Endothelial cell of umbilical vein (primary cell): ENCODE data around the gene LIPJ. TPM values are rescaled to one million over a fixed set of nuclear protein-coding genes. Genes with fewer than 3 reads are reported as not detected.

ENCODE experiments used
- BruUV-seq: library from RNA; stranded (reverse); fragments of 400-500 nt; replicated peaks from 2 replicates; lab custom pipeline; 2021; lab: Mats Ljungman, UMichigan
- CTCF ChIA-PET: fragments of 300-600, 350-600 bp; sonication (Branson Sonifier 250); formaldehyde crosslinking; loops from one replicate; lab custom pipeline; 2021; ENCODE audit warnings: antibody characterized with exemption, inconsistent platforms; lab: Charles Lee
- POLR2A ChIA-PET: fragments of 300-600, 350-600 bp; sonication (Branson Sonifier 250); formaldehyde crosslinking; loops from one replicate; lab custom pipeline; 2021; ENCODE audit warnings: antibody characterized with exemption, inconsistent platforms; lab: Charles Lee
- DNase-seq: peaks from one replicate; pipeline ENCODE4 v3.0.0-alpha.2; 2011; ENCODE audit warnings: low read depth, low spot score
- FAIRE-seq: peaks from 2 replicates; lab custom pipeline; 2011; peaks lifted over from hg19 to GRCh38; lab: Jason Lieb, UNC
- H2AFZ ChIP-seq: 2 replicates; pipeline ENCODE4 v1.6.0; 2012; ENCODE audit warnings: low read depth, low read length, control low read depth, inconsistent platforms
- H3K27ac ChIP-seq: 2 replicates; pipeline ENCODE4 v1.5.1; 2011; ENCODE audit warnings: low read depth, mild to moderate bottlenecking, control low read depth, low read length, moderate library complexity; ENCODE audit not compliant: insufficient read depth
- H3K27me3 ChIP-seq, 2 experiments: 2 replicates each; pipeline versions ENCODE4 v1.6.0 to v1.6.1; 2011; ENCODE audit warnings: low read length in 2 of 2, mixed read lengths in 1 of 2; ENCODE audit not compliant: control insufficient read depth in 2 of 2, insufficient read depth in 2 of 2
- H3K36me3 ChIP-seq, 2 experiments: 2 replicates in 1 of 2; 3 replicates in 1 of 2; pipeline ENCODE4 v1.5.1; 2011; ENCODE audit warnings: low read length in 2 of 2, mild to moderate bottlenecking in 1 of 2, moderate library complexity in 1 of 2; ENCODE audit not compliant: control insufficient read depth in 2 of 2, insufficient read depth in 2 of 2; ENCODE audit errors: extremely low read depth in 1 of 2
- H3K4me1 ChIP-seq: 3 replicates; pipeline ENCODE4 v1.5.1; 2011; ENCODE audit warnings: mild to moderate bottlenecking, low read length; ENCODE audit not compliant: control insufficient read depth, insufficient read depth; ENCODE audit errors: extremely low read depth
- H3K4me2 ChIP-seq: 2 replicates; pipeline ENCODE4 v1.6.1; 2011; ENCODE audit warnings: low read length, control low read depth, mixed read lengths; ENCODE audit not compliant: insufficient read depth
- H3K4me3 ChIP-seq, 3 experiments: fragments of 200-600 bp in 1 of 3; sonication (generic), shearing (Covaris generic) in 1 of 3; replicated peaks in 1 of 3; 2 replicates each; pipeline ENCODE4 v1.5.1; 2011 to 2016; ENCODE audit warnings: control low read depth in 3 of 3, low read length in 3 of 3, mild to moderate bottlenecking in 2 of 3, inconsistent platforms in 1 of 3, low read depth in 1 of 3, moderate library complexity in 1 of 3; ENCODE audit not compliant: insufficient read depth in 1 of 3
- H3K79me2 ChIP-seq: 2 replicates; pipeline ENCODE4 v1.6.0; 2012; ENCODE audit warnings: low read length, inconsistent platforms; ENCODE audit not compliant: control insufficient read depth, insufficient read depth
- H3K9ac ChIP-seq: replicated peaks from 2 replicates; pipeline ENCODE3; 2011; ENCODE audit warnings: low read length, control low read depth; ENCODE audit not compliant: insufficient read depth; ENCODE audit errors: extremely low read depth
- H3K9me1 ChIP-seq: replicated peaks from 3 replicates; pipeline ENCODE4 v1.6.0; 2011; ENCODE audit warnings: mild to moderate bottlenecking, low read length; ENCODE audit not compliant: control insufficient read depth, insufficient read depth; ENCODE audit errors: extremely low read depth
- H3K9me3 ChIP-seq: replicated peaks from 2 replicates; pipeline ENCODE4 v1.5.1; 2012; ENCODE audit warnings: low read length, inconsistent platforms; ENCODE audit not compliant: control insufficient read depth, insufficient read depth
- H4K20me1 ChIP-seq: replicated peaks from 2 replicates; pipeline ENCODE3; 2011; ENCODE audit warnings: mild to moderate bottlenecking, low read length; ENCODE audit not compliant: control insufficient read depth, insufficient read depth; ENCODE audit errors: extremely low read depth
- FOS ChIP-seq: IDR thresholded peaks from 2 replicates; pipeline ENCODE4 v1.6.1; 2011; ENCODE audit warnings: mild to moderate bottlenecking, low read length, moderate library complexity, borderline replicate concordance; ENCODE audit not compliant: insufficient read depth
- GATA2 ChIP-seq: IDR thresholded peaks from 2 replicates; pipeline ENCODE4 v1.7.0; 2011; ENCODE audit warnings: low read depth, mild to moderate bottlenecking, moderate library complexity, mixed read lengths, low read length; ENCODE audit not compliant: insufficient read length, insufficient read depth
- POLR2A ChIP-seq: IDR thresholded peaks from 2 replicates; pipeline ENCODE4 v1.6.1; 2012; ENCODE audit warnings: low read depth, mild to moderate bottlenecking, control low read depth, low read length
- dilution Hi-C: fragments of 300-500 bp; cut with MboI; formaldehyde crosslinking; loops from one replicate; pipeline ENCODE4 v1.15.0; 2019; ENCODE audit warnings: low sequenced_read_pairs; ENCODE audit not compliant: extremely low pct_ligation_motif_present
- intact Hi-C: fragments of 100-400 bp; cut with micrococcal nuclease; formaldehyde crosslinking; loops from one replicate; pipeline ENCODE4 v1.10.0; 2022
- polyA plus RNA-seq, 4 experiments: library from polyadenylated mRNA; depleted of rRNA in 3 of 4; stranded (reverse) in 3 of 4; unstranded in 1 of 4; fragments of >200 nt; gene quantifications; 2 replicates each; pipeline versions ENCODE4 v1.2.1 to v1.2.3, GENCODE V29; 2011 to 2012; ENCODE audit warnings: missing spikeins in 1 of 4
- total RNA-seq: library from RNA; stranded (reverse); gene quantifications from 2 replicates; pipeline ENCODE4 v1.2.3, GENCODE V29; 2021
- TF ChIP-seq, protein P1 (sequence below): IDR thresholded peaks from 2 replicates; pipeline ENCODE4 v1.6.1; 2011; ENCODE audit not compliant: insufficient read depth, insufficient read length
- TF ChIP-seq, protein P2 (sequence below), 2 donors: IDR thresholded peaks; 1 replicate in 1 of 2; 2 replicates in 1 of 2; pipeline ENCODE4 v1.5.1; 2011; ENCODE audit warnings: low read length in 2 of 2, mild to moderate bottlenecking in 2 of 2, moderate library complexity in 2 of 2, control low read depth in 1 of 2, inconsistent platforms in 1 of 2, low read depth in 1 of 2; ENCODE audit not compliant: insufficient read depth in 1 of 2; ENCODE audit errors: extremely low read depth in 1 of 2

LIPJ gene
- total and polyA plus RNA-seq, 2 donors (not counting 3 experiments of a cell fraction or from before 2014, with no cell fraction given), result 0.09 TPM; not detected in 1

DNA sequence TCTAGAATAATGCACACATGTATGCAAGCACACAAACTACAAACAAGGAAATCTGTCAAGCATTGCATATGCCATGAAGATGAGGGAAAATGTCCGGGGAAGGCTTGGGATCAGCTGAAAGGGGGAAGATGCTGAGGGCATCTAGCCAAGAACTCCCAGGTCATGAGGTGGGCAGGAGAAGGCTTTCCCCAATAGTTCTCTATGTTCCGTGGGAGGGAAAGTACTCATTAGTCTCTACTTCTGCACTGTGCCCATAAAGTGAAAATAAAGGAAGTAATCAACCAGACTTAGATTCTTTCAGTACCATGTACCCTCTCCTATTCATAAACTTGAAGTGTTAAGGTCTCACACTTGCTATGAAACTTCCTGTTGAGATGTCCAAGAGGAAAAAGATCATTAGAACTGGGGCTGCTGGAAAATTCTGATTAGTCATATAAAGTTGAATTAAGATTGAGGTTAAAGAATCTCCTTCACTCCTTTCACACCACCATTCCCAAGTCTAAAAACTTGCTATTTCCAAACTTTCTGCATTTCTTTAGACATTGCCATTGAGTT is 60.6 kb downstream of the LIPJ start:
- H3K9me1 ChIP-seq, result no peaks in the 10 kb centered on the region
- no peaks in the 10 kb centered on the region for H3K9me3 ChIP-seq
- peaks cover 25% of the 10 kb centered on the region for H3K4me1 ChIP-seq
- DNase-seq, result peak; percentile 68
- no peak overlapping the region for H2AFZ ChIP-seq
- FAIRE-seq, result peak; percentile 48
- no peak overlapping the region for H3K9ac ChIP-seq
- TF ChIP-seq, protein P1, sequence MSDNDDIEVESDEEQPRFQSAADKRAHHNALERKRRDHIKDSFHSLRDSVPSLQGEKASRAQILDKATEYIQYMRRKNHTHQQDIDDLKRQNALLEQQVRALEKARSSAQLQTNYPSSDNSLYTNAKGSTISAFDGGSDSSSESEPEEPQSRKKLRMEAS, result no peak
- TF ChIP-seq POLR2A (no peak), FOS (peak; percentile 7), GATA2 (peak; percentile 21)
- TF ChIP-seq, protein P2, sequence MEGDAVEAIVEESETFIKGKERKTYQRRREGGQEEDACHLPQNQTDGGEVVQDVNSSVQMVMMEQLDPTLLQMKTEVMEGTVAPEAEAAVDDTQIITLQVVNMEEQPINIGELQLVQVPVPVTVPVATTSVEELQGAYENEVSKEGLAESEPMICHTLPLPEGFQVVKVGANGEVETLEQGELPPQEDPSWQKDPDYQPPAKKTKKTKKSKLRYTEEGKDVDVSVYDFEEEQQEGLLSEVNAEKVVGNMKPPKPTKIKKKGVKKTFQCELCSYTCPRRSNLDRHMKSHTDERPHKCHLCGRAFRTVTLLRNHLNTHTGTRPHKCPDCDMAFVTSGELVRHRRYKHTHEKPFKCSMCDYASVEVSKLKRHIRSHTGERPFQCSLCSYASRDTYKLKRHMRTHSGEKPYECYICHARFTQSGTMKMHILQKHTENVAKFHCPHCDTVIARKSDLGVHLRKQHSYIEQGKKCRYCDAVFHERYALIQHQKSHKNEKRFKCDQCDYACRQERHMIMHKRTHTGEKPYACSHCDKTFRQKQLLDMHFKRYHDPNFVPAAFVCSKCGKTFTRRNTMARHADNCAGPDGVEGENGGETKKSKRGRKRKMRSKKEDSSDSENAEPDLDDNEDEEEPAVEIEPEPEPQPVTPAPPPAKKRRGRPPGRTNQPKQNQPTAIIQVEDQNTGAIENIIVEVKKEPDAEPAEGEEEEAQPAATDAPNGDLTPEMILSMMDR (IDR thresholded peaks at IDR 0.05; ENCODE audit: extremely low read depth in 1 of 2, insufficient read depth in 1 of 2, low read depth in 1 of 2, low read length in 2 of 2), result no peak
- H3K27ac ChIP-seq, result no peak overlapping the region
- CTCF ChIA-PET, result interaction anchor here (1.7 kb wide), 1 partner anchor 64 kb away, joined by 6 read pairs; the partner anchor contains the start of gene RNLS
- no peaks in the 10 kb centered on the region for H3K79me2 ChIP-seq
- H3K36me3 ChIP-seq, result no peaks in the 10 kb centered on the region
- BruUV-seq, result no TSS peak
- no peaks in the 10 kb centered on the region for H4K20me1 ChIP-seq
- intact Hi-C loops, result no loop called here
- POLR2A ChIA-PET, result no interaction called here
- H3K4me3 ChIP-seq, result no peak overlapping the region
- H3K27me3 ChIP-seq, result no peaks in the 10 kb centered on the region
- H3K4me2 ChIP-seq, result no peak overlapping the region
- dilution Hi-C loops, result no loop called here
